ENCODE results near the gene BEND6.

Gene BEND6, protein sequence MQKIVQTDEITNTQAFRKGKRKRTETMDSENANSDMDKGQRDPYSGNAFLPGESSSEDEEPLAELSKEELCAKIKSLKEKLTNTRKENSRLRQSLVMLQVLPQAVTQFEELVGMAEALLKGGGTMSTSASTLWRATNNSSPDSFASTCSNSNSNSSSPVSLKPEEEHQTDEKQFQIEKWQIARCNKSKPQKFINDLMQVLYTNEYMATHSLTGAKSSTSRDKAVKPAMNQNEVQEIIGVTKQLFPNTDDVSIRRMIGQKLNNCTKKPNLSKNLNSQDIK

DNA sequence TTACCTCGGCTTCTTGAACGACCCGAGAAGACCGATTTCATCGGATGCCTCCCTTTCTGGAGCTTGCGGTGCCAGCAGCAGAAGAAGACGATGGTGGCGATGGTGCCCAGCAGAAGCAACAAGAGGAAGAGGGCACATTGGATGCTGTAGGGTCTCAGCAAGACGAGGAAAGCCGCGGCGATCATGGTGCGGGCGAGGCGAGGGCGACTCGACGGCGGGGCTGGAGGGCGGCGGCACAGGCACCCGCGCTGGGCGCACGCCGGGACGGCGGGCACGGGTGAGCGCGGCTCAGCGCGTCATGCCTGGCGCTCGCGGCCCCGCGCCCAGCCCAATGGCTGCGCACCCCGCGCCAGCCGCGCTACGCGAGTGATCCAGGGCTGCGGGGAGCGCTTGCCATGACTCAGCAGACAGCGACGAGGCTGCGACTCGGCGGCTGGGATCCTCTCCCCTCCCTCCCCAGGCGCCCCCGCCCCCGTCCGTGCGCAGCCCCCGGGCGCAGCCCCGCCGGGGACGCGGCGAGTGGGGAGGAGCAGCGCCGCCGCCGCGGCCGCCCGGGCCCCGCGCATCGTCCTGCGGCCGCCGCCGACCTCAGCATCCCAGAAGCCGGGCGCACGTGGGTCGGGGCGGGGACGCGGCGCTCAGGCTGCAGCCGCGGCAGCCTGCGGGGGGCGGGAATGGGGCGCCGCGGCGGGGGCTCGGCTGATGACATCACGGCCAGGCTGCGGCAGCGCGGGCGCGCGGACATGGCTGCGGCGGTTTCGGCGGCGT is at the start of gene BEND6:
TSS of gene BEND6 (plus strand) at position 705 of the 768 bp plus-strand sequence. CDS start 26,704 bp downstream, outside the sequence.
- in situ Hi-C loops (cut with MboI; ENCODE audit: low sequenced_read_pairs): no loop called here

DNA sequence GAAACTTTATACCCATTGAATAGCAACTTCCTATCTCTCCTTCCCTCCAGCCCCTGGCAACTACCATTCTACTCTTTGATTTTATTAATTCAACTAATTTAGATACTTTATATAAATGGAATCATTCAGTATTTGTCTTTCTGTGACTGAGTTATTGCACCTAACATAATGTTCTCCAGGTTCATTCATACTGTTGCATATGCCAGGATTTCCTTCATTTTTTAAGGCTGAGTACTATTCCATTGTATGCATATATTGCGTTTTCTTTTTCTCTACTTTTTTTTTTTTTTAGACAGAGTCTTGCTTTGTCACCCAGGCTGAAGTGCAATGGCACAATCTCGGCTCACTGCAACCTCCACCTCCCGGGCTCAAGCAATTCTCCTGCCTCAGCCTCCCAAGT is 49.5 kb upstream of the BEND6 start:
- in situ Hi-C loops (cut with MboI; ENCODE audit: low sequenced_read_pairs): loop anchor here (10.0 kb wide), 1 partner anchor 409 kb away; the partner anchor contains the start of gene PRIM2

DNA sequence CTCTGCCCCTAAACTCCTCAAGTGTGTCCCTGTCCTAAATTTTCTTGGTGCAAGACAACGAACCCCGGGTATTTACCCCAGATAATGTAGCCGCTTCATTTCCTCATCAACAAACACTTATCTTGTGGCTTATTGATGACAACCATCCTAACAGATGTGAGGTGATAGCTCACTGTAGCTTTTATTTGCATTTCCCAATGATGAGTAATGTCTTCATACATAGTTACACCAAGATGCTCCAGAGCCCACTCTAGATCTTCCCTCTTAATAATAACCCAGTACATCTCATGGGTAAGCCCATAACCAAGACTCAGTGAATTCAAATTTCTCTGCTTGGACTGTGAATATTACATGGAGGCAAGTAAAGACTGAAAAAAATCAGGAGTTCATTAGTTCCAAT is 48.2 kb upstream of the BEND6 start:
- in situ Hi-C loops (cut with MboI; ENCODE audit: low sequenced_read_pairs): loop anchor here (10.0 kb wide), 1 partner anchor 408 kb away; the partner anchor contains the start of gene PRIM2

DNA sequence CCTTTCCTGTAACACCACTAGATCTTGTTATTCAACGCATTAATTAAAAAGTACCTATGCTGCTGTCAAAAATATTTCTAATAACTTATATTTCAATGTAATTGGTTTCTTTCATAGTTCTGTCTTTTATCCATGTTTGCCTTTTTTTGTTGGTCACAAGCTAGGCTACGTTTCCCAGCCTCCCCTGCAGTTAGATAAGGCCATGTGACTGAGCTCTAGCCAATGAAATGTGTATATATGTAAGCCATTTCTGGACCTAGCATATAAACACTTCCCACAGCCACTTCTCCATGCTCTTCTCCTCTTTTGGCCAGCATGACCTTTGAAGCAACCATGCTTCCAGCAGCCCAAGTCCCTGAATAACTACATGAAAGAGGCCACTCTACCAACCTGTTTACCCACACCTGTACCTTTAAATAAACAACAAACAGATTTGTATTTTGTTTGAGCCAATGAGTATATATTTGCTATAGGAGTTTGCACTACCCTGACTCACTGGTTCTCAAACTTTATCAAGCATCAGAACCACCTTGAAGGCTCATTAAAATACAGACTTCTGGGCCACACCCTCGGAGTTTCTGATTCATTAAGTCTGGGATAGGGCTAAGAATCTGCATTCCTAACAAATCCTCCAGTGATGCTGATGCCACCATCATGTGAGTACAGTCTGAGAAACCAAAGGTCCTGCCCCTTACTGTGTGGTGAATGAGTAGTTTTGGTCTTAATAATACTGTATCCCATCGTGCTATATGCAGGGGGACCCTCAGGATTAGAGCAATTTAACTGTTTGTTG is 45.6 kb upstream of the BEND6 start:
- in situ Hi-C loops (cut with MboI; ENCODE audit: low sequenced_read_pairs): loop anchor here (10.0 kb wide), 1 partner anchor 405 kb away; the partner anchor contains the start of gene PRIM2

DNA sequence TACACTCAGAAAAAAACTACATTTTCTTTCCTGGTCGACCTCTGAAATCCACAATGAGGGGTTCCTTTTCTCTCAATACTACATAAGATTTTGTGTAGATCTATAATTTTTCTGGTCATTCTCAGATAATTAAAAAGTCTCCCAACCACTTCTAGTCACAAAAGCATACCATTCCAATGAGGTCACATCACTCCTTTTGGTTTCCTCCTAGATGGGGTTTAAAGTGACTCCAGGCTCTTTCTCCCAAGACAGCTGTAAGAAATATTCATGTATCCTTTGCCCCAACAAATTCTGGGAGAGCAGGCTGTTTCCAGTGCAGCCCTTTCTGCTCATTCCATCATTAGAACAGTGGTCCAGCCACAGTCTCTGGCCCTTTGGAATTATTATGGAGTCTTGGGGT is 43.1 kb upstream of the BEND6 start:
- in situ Hi-C loops (cut with MboI; ENCODE audit: low sequenced_read_pairs): loop anchor here (10.0 kb wide), 1 partner anchor 53 kb away; no protein-coding TSS in a partner anchor

DNA sequence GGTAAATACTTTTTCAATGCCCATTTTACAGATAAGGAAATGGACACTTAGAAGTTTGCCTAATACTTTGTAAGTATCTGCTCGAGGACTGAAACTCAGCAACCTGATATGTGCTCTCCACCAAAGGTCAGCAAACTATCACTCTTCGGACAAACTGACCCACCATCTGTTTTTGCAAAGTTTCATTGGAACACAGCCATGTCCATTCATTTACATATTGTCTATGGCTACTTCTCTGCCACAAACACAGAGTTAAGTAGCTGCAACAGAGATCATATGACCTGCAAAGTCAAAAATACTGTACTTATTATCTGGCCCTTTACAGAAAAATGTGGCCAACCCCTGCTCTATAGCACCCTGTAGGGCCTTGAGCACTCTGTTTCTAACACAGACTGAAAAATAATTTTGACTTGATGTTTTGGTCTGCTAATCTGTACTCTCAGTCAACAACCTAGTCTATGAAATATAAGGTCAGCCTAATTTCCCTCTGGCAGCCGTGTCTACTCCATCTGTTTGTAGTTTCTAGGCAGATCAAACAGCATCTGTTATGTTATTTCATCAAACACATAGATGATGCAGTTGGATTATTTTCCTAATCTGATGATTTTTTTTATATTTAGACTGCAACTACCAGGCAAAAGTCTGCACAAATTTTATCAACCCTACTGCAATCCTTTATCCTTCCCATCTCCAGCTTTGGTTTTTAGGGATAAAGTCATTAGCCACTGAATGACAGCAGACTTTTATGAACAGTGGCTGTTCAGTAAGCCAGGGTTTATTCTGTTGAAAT is 41.4 kb upstream of the BEND6 start:
- in situ Hi-C loops (cut with MboI; ENCODE audit: low sequenced_read_pairs): loop anchor here (10.0 kb wide), 1 partner anchor 51 kb away; no protein-coding TSS in a partner anchor

DNA sequence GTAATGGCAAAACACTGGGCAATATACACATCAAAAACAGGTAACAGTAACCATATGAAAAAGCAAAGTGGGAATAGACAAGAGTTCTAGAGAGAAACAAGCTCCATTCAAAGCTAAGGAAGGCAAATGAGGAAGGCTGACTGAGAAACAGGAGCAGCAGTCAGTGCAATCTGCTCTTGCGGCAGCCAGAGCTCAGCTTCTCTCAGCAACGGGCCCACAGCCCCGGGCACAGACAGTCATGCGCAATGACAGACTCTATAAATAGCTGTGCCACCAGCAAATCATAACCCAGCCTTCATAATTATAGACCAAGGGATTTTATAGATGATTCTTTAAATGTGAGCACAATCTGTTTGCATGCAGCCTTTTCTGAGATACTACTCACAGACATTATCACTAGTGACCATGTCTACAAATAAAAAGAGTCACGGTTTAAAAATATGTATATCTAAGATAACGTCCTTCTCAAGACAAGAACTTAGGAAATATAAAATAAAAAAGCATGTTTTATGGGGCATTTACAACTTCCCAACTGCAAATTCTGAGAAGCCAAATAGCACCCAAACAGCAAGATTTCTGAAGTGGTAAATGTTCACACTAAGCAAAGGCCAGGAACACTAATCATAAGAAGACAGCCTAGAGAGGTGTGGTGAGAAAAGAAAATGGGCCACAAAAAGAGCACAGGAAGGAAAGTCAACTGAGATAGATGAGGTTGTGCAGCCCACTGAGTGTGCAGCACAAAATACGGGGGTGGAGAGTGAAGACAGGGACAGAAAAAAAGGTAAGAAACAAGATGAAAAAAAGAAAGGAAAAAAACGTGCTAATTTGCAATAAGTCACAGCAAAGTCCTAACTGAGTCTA is 39.9 kb upstream of the BEND6 start:
- in situ Hi-C loops (cut with MboI; ENCODE audit: low sequenced_read_pairs): loop anchor here (10.0 kb wide), 1 partner anchor 50 kb away; no protein-coding TSS in a partner anchor

DNA sequence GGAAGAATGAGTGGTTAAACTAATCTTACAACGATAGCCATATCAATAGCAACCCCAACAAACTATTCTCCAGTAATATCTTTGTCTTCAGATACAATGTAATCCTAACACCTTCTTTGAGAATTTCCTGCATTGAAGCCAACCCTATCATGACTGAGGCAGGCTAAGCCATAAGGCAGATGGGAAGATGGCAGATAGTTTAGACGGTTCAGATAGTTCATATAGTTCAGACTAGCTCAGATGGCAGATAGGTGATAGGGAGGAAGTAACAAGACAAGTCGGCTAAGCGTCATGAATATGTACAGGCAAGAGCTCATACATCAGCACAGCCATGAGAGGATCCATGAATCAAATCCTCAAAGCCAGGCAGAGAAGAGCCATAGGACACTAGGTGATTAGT is 39.1 kb upstream of the BEND6 start:
- in situ Hi-C loops (cut with MboI; ENCODE audit: low sequenced_read_pairs): loop anchor here (10.0 kb wide), 1 partner anchor 49 kb away; no protein-coding TSS in a partner anchor

DNA sequence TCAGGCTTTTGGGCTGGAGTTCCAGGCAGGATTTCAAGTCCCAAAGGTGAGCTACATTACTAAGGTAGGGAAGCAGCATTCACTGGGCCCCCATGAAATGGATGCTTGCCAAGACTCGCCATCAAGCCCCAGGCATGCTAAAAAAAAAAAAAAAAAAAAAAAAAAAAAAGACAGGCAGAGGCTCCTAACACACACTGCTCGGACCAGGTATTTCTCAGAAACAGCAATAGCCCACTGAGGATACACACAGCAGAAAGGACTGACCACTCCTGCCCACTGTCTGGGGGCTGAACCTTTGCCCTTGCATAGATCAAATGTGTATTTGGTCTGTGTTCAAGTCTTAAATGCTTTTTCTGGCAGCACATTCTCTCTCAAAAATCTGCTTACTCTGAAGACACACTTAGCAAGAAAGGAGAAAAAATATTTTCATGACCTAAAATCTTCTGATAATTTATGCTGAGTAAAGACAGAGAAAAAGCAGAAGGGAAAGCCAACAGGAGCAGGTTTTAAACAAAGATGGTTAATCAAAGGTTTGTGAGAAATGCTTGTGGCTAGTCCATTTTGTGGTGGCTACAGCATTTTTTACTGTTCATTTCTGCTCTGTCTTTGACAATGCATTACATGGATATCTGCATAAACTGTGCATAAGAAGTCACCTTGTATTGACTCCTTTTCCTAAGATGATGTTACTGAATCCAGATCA is 37.9 kb upstream of the BEND6 start:
- in situ Hi-C loops (cut with MboI; ENCODE audit: low sequenced_read_pairs): loop anchor here (10.0 kb wide), 1 partner anchor 48 kb away; no protein-coding TSS in a partner anchor

DNA sequence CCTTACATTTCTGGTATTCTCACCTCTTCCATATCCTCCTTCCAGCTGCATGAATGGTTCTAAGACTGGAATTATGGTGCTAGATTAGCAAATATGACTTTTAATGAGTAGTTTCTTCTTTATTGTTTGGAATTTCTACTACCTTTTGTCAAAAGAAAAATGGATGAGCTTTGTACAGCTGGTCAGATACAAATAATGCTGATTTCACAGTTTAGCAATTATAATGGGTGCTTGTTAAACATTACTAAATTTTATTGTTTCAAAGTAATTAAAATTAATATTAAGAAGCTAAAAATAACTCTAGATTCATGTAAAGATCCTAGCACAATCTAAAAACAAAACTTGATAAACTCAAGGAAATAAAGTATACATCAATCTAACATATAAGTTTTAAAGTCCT is 32.3 kb upstream of the BEND6 start:
- in situ Hi-C loops (cut with MboI; ENCODE audit: low sequenced_read_pairs): no loop called here

DNA sequence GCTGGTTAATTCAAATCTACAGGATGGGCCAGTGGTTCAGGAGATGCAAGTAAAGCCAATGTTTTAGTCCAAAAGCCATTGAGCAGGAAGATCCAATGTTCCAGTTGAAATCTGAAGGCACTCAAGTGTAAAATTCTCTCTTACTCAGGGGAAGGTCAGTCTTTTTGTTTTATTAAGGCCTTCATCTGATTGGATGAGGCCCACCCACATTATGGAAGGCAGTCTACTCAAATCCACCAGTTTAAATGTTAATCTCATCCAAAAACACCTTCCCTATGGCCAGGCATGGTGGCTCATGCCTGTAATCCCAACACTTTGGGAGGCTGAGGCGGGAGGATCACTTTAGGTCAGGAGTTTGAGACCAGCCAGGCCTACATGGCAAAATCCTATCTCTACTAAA is 31.3 kb upstream of the BEND6 start:
- in situ Hi-C loops (cut with MboI; ENCODE audit: low sequenced_read_pairs): no loop called here

DNA sequence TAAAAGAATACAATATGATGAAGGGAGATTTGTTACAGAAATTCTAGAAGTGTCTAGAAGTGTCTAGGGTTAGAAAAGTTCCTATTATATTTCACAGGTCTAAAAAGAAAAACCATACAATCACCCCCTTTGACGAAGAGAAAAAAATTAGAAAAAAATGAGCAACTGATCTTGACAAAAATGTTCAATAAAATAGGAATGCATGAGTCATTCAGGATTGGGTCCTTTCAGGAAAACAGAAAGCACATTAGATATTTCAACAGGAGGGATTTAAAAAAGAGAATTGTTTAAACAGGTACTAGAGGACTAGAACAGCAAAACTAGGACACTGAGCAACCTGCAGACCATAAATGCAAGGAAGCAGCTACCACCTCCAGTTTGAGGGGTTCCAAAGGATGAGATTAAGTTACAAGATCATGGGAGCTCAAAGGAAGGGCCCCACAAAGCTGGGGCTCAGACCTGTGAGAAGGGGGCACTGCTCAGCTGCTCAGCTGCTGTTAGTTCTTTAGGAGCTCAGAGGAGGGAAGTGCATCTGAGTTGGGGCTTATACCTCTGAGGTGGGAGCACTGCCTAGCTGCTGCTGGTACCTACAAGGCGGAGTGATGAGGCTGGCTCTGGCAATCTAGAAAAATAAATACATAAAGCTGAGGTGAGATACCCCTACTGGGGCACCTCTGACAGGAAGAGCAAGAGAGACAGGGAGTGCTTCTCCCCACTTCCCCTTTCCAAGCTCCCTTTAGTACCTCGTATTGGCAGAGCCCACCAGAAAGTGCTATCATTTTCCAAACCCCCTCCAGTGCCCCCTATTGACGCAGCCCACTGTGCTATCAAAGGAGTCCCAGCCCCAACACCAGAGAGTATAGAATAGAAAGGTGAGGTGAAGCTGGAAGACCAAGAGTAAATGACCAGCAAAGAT is 27.1 kb upstream of the BEND6 start:
- in situ Hi-C loops (cut with MboI; ENCODE audit: low sequenced_read_pairs): no loop called here

DNA sequence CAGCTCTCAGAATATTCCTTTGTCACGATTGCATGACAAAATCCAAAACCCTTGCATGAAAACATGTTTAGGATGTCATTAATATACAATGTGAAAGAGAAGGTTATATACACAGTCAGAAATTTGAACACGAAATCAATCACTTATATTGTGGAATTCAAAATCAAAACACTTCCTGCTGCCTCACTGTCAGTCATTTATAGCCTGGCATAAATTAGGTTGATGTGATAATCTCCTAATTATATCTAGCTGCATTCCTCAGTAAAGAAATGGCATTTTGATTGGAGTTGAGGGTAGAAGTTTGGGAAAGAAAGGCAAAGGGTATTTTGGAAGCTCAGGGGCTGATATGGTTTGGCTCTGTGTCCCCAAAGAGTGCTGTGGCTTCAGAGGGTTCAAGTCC is 24.1 kb upstream of the BEND6 start:
- in situ Hi-C loops (cut with MboI; ENCODE audit: low sequenced_read_pairs): no loop called here

DNA sequence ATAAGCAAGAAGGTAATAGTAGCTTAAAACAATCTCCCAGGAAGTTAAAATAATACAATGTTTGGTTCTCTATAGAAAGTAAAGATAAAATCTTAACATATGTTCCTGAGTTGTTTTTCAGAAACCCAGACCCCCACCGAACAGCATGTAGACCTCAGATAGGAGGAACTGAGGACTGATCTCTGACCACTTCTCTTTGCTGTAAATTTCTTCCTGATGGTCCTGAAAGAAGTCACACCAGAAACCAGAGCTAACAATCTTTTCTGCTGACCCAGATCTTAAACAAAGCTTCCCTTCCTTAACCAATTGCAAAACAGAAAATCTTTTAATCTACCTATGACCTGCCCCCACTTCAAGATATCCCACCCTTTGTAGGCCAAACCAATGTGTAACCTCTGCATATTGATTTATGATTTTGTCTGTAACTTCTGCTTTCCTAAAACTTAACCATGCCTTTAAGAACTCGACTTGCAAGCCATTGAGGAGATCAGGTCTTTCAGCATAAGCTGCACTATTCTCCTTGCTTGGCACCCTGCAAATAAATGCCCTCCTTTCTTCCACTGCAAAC is 21.9 kb upstream of the BEND6 start:
- in situ Hi-C loops (cut with MboI; ENCODE audit: low sequenced_read_pairs): no loop called here

DNA sequence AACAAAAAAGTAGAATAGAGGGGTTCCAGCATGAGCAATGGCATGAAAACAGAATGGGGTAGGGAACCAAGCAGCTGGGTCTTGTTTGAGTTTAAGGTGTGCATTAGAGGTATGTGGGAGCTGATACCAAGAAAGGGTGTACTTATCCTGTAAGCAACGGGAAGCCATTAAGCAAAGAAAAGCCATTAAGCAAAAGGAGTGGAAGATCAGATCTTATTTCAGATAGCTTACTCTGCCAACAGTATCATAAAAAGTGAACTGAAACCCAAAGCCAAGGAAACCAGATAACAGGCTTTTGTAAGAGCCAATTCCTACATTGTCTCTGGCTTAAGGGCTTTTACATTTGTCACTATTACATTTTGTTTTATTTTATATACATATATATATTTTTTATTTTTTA is 21.3 kb upstream of the BEND6 start:
- in situ Hi-C loops (cut with MboI; ENCODE audit: low sequenced_read_pairs): no loop called here

DNA sequence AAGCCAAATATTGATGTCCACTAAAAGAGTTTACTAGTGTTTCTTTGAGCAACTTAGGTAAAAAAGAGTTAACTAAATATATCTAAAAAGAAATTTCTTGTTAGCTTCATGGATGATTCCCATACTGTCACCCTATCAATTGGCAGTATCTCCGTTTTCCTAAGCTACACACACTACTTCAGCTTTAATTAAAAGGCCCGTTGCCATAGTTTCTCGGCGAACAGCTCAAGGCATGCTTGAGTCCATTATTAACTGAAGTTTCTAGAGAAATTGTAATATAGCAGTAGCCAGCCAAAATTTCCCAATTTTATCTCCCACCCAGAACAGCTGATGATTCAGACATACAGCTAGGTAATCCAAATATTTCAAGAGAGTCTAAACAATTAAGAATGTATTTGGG is 20.0 kb upstream of the BEND6 start:
- in situ Hi-C loops (cut with MboI; ENCODE audit: low sequenced_read_pairs): no loop called here

DNA sequence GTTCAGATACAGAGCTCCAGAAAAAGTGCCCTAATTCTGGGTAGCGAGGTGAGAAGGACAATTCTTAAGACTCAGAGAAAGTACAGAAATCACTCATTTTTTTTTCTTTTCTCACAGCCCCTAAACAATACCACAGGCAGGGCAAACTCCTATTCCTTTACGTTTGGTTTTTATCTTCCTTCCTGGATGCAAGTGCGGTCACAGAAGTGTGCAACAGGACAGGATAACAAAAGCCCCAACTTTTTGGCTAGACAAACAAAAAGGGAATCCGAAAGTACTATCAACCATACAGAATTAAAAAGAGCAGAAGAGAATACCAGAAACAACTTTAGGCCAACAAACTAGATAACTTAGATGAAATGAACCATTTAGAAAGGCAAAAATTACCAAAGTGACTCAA is 18.4 kb upstream of the BEND6 start:
- in situ Hi-C loops (cut with MboI; ENCODE audit: low sequenced_read_pairs): no loop called here
